GM06990 (cell line): ENCODE measurements around the gene MMP19.

ENCODE experiments used
- DNase-seq: peaks from one replicate; pipeline ENCODE4 v3.0.0-alpha.2; 2011; ENCODE audit not compliant: insufficient read length; ENCODE audit errors: extremely low read depth
- H3K27me3 ChIP-seq: replicated peaks from 2 replicates; pipeline ENCODE4 v1.6.0; 2011; ENCODE audit warnings: low read length; ENCODE audit not compliant: control insufficient read depth, insufficient read depth
- H3K36me3 ChIP-seq: 2 replicates; pipeline ENCODE4 v1.5.1; 2011; ENCODE audit warnings: low read length; ENCODE audit not compliant: control insufficient read depth, insufficient read depth
- H3K4me3 ChIP-seq: replicated peaks from 2 replicates; pipeline ENCODE4 v1.5.1; 2011; ENCODE audit warnings: low read depth, mild to moderate bottlenecking, control low read depth, low read length
- CTCF ChIP-seq: IDR thresholded peaks from 2 replicates; pipeline ENCODE4 v1.5.1; 2011; ENCODE audit warnings: low read length, control low read depth, mild to moderate bottlenecking, inconsistent platforms; ENCODE audit not compliant: insufficient read depth, poor library complexity, severe bottlenecking

MMP19 gene

GRCh38 chr12:55789171-55789570 is 53.6 kb downstream of the MMP19 start:
- no peak for DNase-seq
- peaks cover 18% of the 10 kb centered on the region for H3K36me3 ChIP-seq
- no peak for TF ChIP-seq CTCF

GRCh38 chr12:55788546-55788945 is 54.2 kb downstream of the MMP19 start:
- DNase-seq, result no peak
- no peaks in the 10 kb centered on the region for H3K27me3 ChIP-seq
- no peak overlapping the region for H3K4me3 ChIP-seq
- H3K36me3 ChIP-seq, result peaks cover 18% of the 10 kb centered on the region
- no peak for TF ChIP-seq CTCF

More at GRCh38 chr12:55789171-55789570, 53.6 kb downstream of the MMP19 start:
- no peaks in the 10 kb centered on the region for H3K27me3 ChIP-seq
- H3K4me3 ChIP-seq, result no peak overlapping the region
